Measurements from ENCODE around the gene SNTG2.

Gene SNTG2

DNA sequence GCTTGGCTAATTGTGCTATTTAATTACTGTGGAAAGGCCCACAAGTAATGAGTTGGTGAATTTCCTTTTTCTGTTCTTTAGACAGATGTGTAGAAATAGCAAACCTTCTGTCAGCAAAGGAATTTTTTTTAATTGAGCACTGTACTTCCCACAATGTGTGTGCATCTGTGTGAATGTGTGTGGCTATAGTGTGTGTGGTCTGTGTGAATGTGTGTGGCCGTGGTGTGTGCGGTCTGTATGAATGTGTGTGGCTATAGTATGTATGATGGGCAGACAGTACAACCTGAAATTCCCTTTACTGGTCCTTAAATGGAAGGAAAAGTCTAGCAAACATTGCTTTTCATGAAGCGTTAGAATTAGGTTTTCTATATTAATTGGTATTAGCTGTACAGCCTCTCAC lies 259.1 kb downstream of the SNTG2 start:
- TF ChIP-seq, protein P1, sequence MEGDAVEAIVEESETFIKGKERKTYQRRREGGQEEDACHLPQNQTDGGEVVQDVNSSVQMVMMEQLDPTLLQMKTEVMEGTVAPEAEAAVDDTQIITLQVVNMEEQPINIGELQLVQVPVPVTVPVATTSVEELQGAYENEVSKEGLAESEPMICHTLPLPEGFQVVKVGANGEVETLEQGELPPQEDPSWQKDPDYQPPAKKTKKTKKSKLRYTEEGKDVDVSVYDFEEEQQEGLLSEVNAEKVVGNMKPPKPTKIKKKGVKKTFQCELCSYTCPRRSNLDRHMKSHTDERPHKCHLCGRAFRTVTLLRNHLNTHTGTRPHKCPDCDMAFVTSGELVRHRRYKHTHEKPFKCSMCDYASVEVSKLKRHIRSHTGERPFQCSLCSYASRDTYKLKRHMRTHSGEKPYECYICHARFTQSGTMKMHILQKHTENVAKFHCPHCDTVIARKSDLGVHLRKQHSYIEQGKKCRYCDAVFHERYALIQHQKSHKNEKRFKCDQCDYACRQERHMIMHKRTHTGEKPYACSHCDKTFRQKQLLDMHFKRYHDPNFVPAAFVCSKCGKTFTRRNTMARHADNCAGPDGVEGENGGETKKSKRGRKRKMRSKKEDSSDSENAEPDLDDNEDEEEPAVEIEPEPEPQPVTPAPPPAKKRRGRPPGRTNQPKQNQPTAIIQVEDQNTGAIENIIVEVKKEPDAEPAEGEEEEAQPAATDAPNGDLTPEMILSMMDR (IDR thresholded peaks at IDR 0.05; ENCODE audit: borderline replicate concordance, insufficient read depth, low read depth, low read length) = no peak
- no peak overlapping the region for H3K4me3 ChIP-seq (ENCODE audit: low read depth, low read length)

DNA sequence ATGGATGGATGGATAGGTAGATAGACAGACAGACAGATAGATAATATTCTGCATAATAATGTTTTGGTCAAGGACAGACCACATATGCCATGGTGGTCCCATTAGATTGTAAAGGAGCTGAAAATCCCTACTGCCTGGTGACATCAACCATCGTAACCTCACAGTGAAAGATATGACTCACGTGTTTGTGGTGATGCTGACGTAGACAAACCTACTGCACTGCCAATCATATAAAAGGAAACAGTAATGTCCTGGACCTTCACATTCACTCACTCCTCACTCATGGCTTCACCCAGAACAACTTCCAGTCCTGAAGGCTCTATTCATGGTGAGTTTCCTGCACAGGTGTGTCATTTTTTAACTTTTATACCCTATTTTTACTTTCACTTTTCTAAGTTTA lies 259.7 kb downstream of the SNTG2 start:
- H3K4me3 ChIP-seq (ENCODE audit: low read depth, low read length) = no peak overlapping the region
- TF ChIP-seq, protein P1 (IDR thresholded peaks at IDR 0.05; ENCODE audit: borderline replicate concordance, insufficient read depth, low read depth, low read length) = no peak

DNA sequence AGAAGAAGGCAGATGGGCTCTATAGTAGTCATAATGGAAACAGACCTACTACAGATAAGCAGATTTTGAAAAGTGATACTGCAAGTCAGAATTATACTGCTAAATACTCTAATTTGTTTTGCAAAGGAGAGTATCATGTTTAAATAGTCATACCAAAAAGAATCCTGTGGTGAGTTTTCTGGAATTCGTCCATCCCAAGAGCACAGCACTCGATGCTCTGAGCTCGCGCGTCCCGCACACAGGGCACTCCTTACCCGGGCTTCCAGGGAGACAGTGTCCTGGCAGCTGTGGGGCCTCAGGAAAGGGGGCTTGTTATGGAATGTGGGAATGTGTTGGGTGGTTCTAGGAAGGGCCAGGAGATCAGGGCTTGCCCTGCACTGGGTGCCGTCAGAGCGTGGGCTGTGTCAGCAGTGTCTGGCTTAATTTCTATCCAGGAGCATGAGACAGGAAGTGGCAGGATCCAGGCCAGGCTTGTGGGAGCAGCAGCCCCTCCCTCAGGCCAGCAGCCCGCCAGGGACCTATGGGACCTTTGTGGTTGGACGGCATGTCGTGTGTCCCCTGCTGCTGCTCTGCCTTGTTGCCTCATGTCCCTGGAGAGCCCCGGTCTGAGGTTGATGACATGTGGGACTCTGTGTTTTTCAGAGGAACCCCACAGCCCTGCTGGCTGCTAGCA lies 269.4 kb downstream of the SNTG2 start:
- no peak overlapping the region for H3K4me3 ChIP-seq (ENCODE audit: low read depth, low read length)
- TF ChIP-seq, protein P1 (IDR thresholded peaks at IDR 0.05; ENCODE audit: borderline replicate concordance, insufficient read depth, low read depth, low read length) = no peak

DNA sequence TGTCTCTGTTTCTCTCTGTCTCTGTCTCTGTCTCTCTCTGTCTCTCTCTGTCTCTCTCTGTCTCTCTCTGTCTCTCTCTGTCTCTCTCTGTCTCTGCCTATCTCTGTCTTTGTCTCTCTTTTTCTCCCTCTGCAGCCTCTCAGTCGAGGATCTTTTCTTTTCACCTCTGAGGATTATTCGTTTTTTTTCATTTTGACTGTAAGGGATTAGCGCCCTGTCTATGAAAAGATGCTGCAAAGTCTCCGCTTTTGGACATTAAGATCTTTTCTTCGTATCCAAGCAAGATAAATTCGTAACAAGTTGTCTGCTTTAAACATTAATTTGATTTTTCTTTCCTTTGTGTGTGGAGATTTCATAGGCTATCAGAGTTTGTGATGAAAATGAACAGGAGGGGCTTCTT lies 271.4 kb downstream of the SNTG2 start:
- H3K4me3 ChIP-seq (ENCODE audit: low read depth, low read length) = no peak overlapping the region
- TF ChIP-seq, protein P1 (IDR thresholded peaks at IDR 0.05; ENCODE audit: borderline replicate concordance, insufficient read depth, low read depth, low read length) = no peak

DNA sequence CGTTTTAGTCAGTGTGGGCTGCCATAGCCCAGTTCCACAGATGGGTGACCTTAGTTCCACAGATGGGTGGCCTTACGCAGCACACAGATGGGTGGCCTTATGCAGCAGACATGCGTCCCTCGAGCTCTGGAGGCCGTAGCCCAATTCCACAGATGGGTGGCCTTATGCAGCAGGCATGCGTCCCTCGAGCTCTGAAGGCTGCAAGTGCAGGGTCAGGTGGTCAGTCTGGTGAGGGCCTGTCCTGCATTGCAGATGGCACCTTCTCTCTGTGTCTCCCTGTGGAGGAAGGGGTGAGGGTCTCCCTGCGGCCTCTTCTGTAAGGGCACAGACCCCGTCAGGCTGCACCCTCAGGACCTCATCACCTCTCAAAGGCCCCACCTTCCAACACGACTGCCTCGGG lies 273.1 kb downstream of the SNTG2 start:
- TF ChIP-seq, protein P1 (IDR thresholded peaks at IDR 0.05; ENCODE audit: borderline replicate concordance, insufficient read depth, low read depth, low read length) = no peak
- H3K4me3 ChIP-seq (ENCODE audit: low read depth, low read length) = no peak overlapping the region

DNA sequence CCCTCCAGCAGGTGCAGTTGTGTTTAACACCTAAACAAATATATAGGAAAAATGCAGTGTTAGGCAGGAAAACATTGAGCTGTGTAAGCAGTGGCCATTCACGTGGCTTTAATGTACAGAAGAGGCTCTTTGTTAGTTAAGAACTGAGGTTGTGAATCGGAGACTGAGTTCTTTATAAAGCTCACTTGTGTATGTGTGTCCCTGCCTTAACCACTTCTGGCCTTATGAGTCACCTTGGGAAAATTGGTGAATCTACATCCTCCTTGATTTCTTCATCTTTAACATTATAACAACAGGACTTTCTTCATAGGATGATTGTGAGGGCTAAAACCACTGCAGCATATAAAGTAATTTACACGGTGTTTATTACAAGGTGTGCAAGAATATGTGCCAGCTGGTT lies 274.3 kb downstream of the SNTG2 start:
- no peak overlapping the region for H3K4me3 ChIP-seq (ENCODE audit: low read depth, low read length)
- TF ChIP-seq, protein P1 (IDR thresholded peaks at IDR 0.05; ENCODE audit: borderline replicate concordance, insufficient read depth, low read depth, low read length) = no peak

DNA sequence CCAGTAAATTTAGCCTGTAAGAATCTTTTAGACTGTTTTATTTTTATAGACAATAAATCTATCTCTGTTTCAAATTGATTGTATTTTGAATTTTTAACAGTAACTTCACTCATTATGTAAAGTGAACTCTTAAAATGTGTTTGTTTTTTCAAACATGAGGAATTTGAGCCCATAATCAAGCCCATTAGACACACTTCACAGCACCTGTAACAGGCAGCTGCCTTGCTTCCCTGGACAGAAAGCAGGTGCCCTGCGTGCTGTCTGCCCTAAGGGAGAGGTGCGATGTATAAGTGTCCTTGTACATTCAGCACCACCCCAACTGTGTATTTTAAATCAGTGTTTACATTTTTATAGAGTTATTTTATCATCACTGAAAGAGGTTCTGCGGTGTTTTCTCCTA lies 276.1 kb downstream of the SNTG2 start:
- TF ChIP-seq, protein P1 (IDR thresholded peaks at IDR 0.05; ENCODE audit: borderline replicate concordance, insufficient read depth, low read depth, low read length) = no peak

More for the DNA sequence above, 276.1 kb downstream of the SNTG2 start:
- no peak overlapping the region for H3K4me3 ChIP-seq (ENCODE audit: low read depth, low read length)
